ENCODE measurements around the gene OR8G5.

OR8G5 gene

GRCh38 chr11:124294687-124295086 is 38.5 kb downstream of the OR8G5 start:
- DNase-seq = no peak

DNA sequence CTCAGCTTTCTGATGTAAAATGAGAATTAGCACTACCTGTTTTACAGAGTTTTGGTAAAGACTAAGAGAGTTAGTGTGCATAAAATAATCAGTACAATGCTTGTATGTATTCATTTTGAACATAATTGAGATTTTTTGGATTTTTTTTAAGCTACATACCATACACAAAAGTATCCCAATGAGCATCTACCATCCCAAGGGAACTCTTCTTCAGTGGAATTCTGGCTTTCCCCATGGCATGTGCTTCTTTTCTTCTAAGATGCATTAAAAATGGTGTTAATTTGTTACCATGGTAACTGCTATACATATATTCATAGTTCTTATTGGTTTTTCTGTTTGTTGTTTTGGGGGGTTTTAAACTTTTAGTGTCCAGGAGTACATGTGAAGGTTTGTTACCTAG is 39.8 kb downstream of the OR8G5 start:
- DNase-seq = no peak

DNA sequence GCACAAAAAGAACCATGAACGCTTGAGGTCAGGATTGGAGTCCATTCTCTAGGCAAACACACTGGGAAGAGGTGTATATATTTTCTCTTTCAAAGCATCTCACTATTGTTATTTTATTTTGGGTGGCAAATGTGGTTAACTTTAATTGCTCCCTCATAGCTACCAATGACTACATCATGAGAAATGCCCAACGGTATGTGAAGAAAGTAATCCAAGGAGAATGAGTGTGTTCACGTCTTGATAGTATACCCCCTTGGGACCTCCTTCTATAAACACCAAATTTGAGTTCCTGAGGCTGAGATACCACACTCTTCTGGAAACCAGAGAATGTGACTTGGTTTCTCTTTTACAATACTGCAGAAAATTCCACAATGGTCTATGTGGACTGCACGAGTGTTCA is 41.7 kb downstream of the OR8G5 start:
- DNase-seq = no peak

GRCh38 chr11:124301548-124301947 is 45.4 kb downstream of the OR8G5 start:
- DNase-seq = no peak

GRCh38 chr11:124302347-124303125 is 46.4 kb downstream of the OR8G5 start:
- DNase-seq = no peak

- no peak for DNase-seq
Measured at GRCh38 chr11:124307093-124307492, 50.9 kb downstream of the OR8G5 start.

GRCh38 chr11:124310721-124311120 is 54.5 kb downstream of the OR8G5 start:
- DNase-seq = no peak

DNA sequence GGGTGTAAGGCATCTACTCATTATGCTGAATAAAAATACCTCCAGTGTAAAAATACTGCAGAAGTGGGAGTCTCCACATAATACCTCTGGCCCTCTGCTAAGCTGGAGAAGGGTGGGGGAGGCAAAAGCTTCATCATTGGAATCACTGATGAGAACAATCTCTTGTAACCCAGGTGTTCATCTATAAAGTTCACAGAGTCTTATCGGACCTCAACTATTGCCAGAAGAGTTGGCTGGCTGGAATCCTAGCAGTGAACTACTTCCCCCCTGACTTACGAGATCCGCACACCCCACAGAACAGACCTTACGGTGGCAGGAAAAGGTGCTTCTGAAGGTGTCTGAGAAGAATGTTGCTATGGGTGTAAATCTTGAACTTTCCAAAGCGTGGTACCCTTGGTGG is 55.1 kb downstream of the OR8G5 start:
- DNase-seq = no peak

GRCh38 chr11:124311670-124312069 is 55.5 kb downstream of the OR8G5 start:
- DNase-seq = no peak

DNA sequence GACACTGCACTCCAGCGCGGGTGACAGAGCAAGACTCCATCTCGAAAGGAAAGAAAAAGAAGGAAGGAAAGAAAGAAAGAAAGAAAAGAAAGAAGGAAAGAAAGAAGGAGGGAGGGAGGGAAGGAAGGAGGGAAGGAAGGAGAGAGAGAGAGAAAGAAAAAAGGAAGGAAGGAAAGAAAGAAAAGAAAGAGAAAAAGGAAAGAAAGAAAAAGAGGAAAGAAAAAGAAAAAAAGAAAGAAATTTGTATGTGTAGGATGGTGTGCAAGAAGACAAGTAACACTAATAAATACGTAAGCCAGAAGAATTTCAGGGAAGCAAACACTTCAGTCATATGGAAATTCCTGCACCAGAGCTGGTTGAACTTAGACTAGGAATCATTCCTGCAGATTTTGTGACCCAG is 57.0 kb downstream of the OR8G5 start:
- DNase-seq = no peak

GRCh38 chr11:124313849-124314248 is 57.7 kb downstream of the OR8G5 start, which contains the start of gene OR8D1:
Gene OR8D1 (minus strand): TSS chr11:124313949. CDS start chr11:124310766, 3,183 bp downstream.
- DNase-seq = no peak

- no peak for DNase-seq
Measured at GRCh38 chr11:124315052-124315451, 58.9 kb downstream of the OR8G5 start.
